HEK293 (cell line): ENCODE results near the gene MAPRE2.

Experiments
- CTCF ChIA-PET: fragments of 350-600 bp; formaldehyde crosslinking; extraction: SDS; loops from one replicate; lab custom pipeline; 2021; ENCODE audit warnings: antibody characterized with exemption; lab: Yijun Ruan, JAX
- POLR2A ChIA-PET: fragments of 300-600 bp; formaldehyde crosslinking; extraction: SDS; loops from one replicate; lab custom pipeline; 2020; ENCODE audit warnings: antibody characterized with exemption, inconsistent platforms; lab: Yijun Ruan, JAX
- H3K27ac ChIP-seq: fragments of 200-500 bp; sonication (Bioruptor generic); 2 replicates; pipeline ENCODE4 v1.5.1; 2014; ENCODE audit warnings: low read depth, low read length, control low read depth, inconsistent platforms; ENCODE audit errors: extremely low read depth
- H3K36me3 ChIP-seq, 2 experiments: fragments of 200-500 bp in 1 of 2; sonication (Bioruptor generic) in 1 of 2; 1 replicate in 1 of 2; 2 replicates in 1 of 2; pipeline ENCODE4 v1.5.1; 2014 to 2017; ENCODE audit warnings: inconsistent platforms in 2 of 2, low read length in 2 of 2; ENCODE audit not compliant: control insufficient read depth in 2 of 2, insufficient read depth in 1 of 2
- H3K4me1 ChIP-seq: fragments of 200-500 bp; sonication (Bioruptor generic); 2 replicates; pipeline ENCODE4 v1.5.1; 2014; ENCODE audit warnings: mild to moderate bottlenecking, low read length, inconsistent platforms; ENCODE audit not compliant: control insufficient read depth, insufficient read depth
- H3K4me3 ChIP-seq: 2 replicates; pipeline ENCODE4 v1.5.1; 2011; ENCODE audit warnings: low read depth, mild to moderate bottlenecking, control low read depth, low read length, moderate library complexity
- H3K9me3 ChIP-seq: fragments of 200-500 bp; sonication (Bioruptor generic); 2 replicates; pipeline ENCODE4 v1.5.1; 2014; ENCODE audit warnings: low read depth, low read length, inconsistent platforms; ENCODE audit not compliant: control insufficient read depth, insufficient read depth
- EGR2 ChIP-seq: fragments of 450-650 bp; formaldehyde crosslinking; IDR thresholded peaks from 2 replicates; pipeline ENCODE4 v1.5.1; 2016; ENCODE audit warnings: low read depth, missing biosample characterization, missing genetic modification characterization
- SCRT1 ChIP-seq: fragments of 450-650 bp; formaldehyde crosslinking; IDR thresholded peaks from 2 replicates; pipeline ENCODE4 v1.5.1; 2016; ENCODE audit warnings: missing biosample characterization, missing genetic modification characterization, borderline replicate concordance
- SCRT2 ChIP-seq: fragments of 450-650 bp; formaldehyde crosslinking; IDR thresholded peaks from 2 replicates; pipeline ENCODE4 v1.5.1; 2016; ENCODE audit warnings: missing biosample characterization, missing genetic modification characterization
- SP2 ChIP-seq: fragments of 450-650 bp; formaldehyde crosslinking; IDR thresholded peaks from 2 replicates; pipeline ENCODE4 v1.5.1; 2016; ENCODE audit warnings: missing biosample characterization, missing genetic modification characterization
- ZBTB8A ChIP-seq: fragments of 450-650 bp; formaldehyde crosslinking; IDR thresholded peaks from 2 replicates; pipeline ENCODE4 v1.5.1; 2016; ENCODE audit warnings: missing biosample characterization, missing genetic modification characterization
- ZFP69B ChIP-seq: fragments of 450-650 bp; formaldehyde crosslinking; IDR thresholded peaks from 2 replicates; pipeline ENCODE4 v1.5.1; 2016; ENCODE audit warnings: missing biosample characterization, missing genetic modification characterization
- ZNF433 ChIP-seq: fragments of 450-650 bp; formaldehyde crosslinking; IDR thresholded peaks from 2 replicates; pipeline ENCODE4 v1.5.1; 2016; ENCODE audit warnings: missing biosample characterization, missing genetic modification characterization, low read depth
- ZNF529 ChIP-seq: fragments of 450-650 bp; formaldehyde crosslinking; IDR thresholded peaks from 2 replicates; pipeline ENCODE4 v1.5.1; 2017; ENCODE audit warnings: missing genetic modification characterization, missing biosample characterization; ENCODE audit not compliant: insufficient replicate concordance
- ZNF677 ChIP-seq: fragments of 450-650 bp; IDR thresholded peaks from 2 replicates; pipeline ENCODE4 v1.5.0; 2018; ENCODE audit warnings: missing biosample characterization, mild to moderate bottlenecking, missing genetic modification characterization, moderate library complexity
- ZSCAN30 ChIP-seq: fragments of 450-650 bp; IDR thresholded peaks from 2 replicates; pipeline ENCODE4 v1.5.1; 2018; ENCODE audit warnings: missing biosample characterization, mild to moderate bottlenecking, missing genetic modification characterization, moderate library complexity
- TF ChIP-seq, protein P1 (sequence below): fragments of 450-650 bp; formaldehyde crosslinking; IDR thresholded peaks from 2 replicates; pipeline ENCODE4 v1.5.1; 2016; ENCODE audit warnings: missing biosample characterization, missing genetic modification characterization
- TF ChIP-seq, protein P2 (sequence below): fragments of 450-650 bp; IDR thresholded peaks from 2 replicates; pipeline ENCODE4 v1.5.1; 2018; ENCODE audit warnings: missing biosample characterization, mild to moderate bottlenecking, missing genetic modification characterization
- TF ChIP-seq, protein P3 (sequence below): fragments of 450-650 bp; formaldehyde crosslinking; IDR thresholded peaks from 2 replicates; pipeline ENCODE4 v1.5.1; 2016; ENCODE audit warnings: missing biosample characterization, missing genetic modification characterization
- TF ChIP-seq, protein P4 (sequence below): fragments of 450-650 bp; formaldehyde crosslinking; IDR thresholded peaks from 2 replicates; pipeline ENCODE4 v1.5.1; 2016; ENCODE audit warnings: missing biosample characterization, missing genetic modification characterization
- TF ChIP-seq, protein P5 (sequence below): fragments of 450-650 bp; formaldehyde crosslinking; IDR thresholded peaks from 2 replicates; pipeline ENCODE4 v1.5.1; 2016; ENCODE audit warnings: missing biosample characterization, missing genetic modification characterization

MAPRE2 gene

DNA sequence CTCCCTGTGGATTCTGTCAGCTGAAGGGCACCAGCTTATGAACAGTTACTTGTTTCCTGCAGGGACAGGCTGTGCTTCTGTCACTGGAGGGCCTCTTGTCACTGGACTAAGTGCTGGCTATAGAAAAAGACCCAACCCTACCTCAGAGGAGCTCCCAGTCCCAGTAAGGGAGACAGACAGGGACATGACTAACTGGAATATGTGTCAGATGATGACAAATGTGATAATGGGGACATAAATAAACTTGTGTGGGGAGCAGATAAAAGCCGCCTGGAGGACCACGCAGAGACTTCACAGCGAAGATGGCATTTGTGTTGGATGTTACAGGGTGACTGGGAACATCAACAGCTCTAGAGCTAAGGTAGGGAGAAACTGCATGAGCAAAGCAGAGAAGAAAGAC lies 95.0 kb downstream of the MAPRE2 start (continued):
- TF ChIP-seq, protein P1, sequence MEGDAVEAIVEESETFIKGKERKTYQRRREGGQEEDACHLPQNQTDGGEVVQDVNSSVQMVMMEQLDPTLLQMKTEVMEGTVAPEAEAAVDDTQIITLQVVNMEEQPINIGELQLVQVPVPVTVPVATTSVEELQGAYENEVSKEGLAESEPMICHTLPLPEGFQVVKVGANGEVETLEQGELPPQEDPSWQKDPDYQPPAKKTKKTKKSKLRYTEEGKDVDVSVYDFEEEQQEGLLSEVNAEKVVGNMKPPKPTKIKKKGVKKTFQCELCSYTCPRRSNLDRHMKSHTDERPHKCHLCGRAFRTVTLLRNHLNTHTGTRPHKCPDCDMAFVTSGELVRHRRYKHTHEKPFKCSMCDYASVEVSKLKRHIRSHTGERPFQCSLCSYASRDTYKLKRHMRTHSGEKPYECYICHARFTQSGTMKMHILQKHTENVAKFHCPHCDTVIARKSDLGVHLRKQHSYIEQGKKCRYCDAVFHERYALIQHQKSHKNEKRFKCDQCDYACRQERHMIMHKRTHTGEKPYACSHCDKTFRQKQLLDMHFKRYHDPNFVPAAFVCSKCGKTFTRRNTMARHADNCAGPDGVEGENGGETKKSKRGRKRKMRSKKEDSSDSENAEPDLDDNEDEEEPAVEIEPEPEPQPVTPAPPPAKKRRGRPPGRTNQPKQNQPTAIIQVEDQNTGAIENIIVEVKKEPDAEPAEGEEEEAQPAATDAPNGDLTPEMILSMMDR (tag by site-specific recombination): no peak
- TF ChIP-seq, protein P2, sequence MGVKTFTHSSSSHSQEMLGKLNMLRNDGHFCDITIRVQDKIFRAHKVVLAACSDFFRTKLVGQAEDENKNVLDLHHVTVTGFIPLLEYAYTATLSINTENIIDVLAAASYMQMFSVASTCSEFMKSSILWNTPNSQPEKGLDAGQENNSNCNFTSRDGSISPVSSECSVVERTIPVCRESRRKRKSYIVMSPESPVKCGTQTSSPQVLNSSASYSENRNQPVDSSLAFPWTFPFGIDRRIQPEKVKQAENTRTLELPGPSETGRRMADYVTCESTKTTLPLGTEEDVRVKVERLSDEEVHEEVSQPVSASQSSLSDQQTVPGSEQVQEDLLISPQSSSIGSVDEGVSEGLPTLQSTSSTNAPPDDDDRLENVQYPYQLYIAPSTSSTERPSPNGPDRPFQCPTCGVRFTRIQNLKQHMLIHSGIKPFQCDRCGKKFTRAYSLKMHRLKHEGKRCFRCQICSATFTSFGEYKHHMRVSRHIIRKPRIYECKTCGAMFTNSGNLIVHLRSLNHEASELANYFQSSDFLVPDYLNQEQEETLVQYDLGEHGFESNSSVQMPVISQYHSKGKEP (tag by site-specific recombination): no peak

DNA sequence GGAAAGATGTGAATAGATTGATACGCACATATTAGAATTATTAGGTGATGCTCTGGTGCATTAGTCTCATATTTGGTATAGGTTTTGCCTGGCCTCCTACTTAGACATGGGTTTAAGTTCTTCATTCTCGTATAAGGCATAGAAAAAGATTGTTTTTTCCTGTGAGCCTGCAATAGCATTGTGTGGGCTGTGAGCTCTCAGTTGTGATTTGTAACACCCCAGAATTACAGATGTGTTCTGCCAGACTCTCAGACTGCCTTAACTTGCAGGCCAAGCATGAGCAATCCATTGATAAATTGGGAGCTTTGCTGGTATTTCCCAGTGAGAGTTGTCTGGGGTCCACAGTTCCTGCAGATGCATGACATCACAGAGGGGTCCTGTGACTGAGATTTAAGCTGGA lies 95.7 kb downstream of the MAPRE2 start:
- TF ChIP-seq ZNF677 (tag by site-specific recombination) (no peak), ZBTB8A (tag by site-specific recombination) (no peak), SCRT1 (no peak), EGR2 (tag by site-specific recombination) (no peak), ZNF529 (tag by site-specific recombination) (no peak), SCRT2 (tag by site-specific recombination) (no peak), ZSCAN30 (no peak), ZFP69B (tag by site-specific recombination) (no peak)
- TF ChIP-seq, protein P3, sequence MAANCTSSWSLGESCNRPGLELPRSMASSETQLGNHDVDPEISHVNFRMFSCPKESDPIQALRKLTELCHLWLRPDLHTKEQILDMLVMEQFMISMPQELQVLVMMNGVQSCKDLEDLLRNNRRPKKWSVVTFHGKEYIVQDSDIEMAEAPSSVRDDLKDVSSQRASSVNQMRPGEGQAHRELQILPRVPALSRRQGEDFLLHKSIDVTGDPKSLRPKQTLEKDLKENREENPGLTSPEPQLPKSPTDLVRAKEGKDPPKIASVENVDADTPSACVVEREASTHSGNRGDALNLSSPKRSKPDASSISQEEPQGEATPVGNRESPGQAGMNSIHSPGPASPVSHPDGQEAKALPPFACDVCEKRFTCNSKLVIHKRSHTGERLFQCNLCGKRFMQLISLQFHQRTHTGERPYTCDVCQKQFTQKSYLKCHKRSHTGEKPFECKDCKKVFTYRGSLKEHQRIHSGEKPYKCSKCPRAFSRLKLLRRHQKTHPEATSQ (tag by site-specific recombination): no peak
- TF ChIP-seq, protein P4, sequence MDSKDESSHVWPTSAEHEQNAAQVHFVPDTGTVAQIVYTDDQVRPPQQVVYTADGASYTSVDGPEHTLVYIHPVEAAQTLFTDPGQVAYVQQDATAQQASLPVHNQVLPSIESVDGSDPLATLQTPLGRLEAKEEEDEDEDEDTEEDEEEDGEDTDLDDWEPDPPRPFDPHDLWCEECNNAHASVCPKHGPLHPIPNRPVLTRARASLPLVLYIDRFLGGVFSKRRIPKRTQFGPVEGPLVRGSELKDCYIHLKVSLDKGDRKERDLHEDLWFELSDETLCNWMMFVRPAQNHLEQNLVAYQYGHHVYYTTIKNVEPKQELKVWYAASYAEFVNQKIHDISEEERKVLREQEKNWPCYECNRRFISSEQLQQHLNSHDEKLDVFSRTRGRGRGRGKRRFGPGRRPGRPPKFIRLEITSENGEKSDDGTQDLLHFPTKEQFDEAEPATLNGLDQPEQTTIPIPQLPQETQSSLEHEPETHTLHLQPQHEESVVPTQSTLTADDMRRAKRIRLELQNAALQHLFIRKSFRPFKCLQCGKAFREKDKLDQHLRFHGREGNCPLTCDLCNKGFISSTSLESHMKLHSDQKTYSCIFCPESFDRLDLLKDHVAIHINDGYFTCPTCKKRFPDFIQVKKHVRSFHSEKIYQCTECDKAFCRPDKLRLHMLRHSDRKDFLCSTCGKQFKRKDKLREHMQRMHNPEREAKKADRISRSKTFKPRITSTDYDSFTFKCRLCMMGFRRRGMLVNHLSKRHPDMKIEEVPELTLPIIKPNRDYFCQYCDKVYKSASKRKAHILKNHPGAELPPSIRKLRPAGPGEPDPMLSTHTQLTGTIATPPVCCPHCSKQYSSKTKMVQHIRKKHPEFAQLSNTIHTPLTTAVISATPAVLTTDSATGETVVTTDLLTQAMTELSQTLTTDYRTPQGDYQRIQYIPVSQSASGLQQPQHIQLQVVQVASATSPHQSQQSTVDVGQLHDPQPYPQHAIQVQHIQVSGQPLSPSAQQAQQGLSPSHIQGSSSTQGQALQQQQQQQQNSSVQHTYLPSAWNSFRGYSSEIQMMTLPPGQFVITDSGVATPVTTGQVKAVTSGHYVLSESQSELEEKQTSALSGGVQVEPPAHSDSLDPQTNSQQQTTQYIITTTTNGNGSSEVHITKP (tag by site-specific recombination): no peak
- TF ChIP-seq, protein P5, sequence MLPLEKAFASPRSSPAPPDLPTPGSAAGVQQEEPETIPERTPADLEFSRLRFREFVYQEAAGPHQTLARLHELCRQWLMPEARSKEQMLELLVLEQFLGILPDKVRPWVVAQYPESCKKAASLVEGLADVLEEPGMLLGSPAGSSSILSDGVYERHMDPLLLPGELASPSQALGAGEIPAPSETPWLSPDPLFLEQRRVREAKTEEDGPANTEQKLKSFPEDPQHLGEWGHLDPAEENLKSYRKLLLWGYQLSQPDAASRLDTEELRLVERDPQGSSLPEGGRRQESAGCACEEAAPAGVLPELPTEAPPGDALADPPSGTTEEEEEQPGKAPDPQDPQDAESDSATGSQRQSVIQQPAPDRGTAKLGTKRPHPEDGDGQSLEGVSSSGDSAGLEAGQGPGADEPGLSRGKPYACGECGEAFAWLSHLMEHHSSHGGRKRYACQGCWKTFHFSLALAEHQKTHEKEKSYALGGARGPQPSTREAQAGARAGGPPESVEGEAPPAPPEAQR: no peak
- Histone ChIP-seq H3K36me3 (peaks cover 0 to 83% of the 10 kb centered on the region in 2 experiments; a peak in 1 of 3 replicates), H3K9me3 (no peaks in the 10 kb centered on the region), H3K4me3 (no peak overlapping the region), H3K4me1 (no peaks in the 10 kb centered on the region), H3K27ac (no peak overlapping the region)
- POLR2A ChIA-PET: no interaction called here
- CTCF ChIA-PET: interaction anchor here (0.9 to 1.1 kb wide), 4 partner anchors 8 to 327 kb away, joined by 3 to 4 read pairs (median 4); no protein-coding TSS in a partner anchor

DNA sequence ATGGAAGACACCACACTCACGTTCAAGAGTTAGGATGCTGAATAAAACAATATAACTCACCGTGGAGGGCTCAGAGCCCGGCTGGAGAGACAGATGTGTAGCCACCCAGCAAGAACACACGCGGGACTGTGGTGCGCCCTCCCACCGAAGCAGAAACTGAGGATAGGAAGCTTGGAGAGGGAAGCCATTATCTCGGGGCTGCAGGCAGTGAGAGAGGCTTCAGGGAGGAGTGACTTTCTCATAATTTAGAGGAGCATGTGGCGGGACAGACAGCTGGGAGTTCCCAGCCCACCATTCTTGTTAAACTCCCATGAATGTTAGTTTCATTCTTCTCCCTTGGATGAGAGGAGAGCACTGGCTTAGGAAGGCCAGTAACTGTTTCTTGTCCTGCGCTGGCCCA lies 96.4 kb downstream of the MAPRE2 start:
- no peak for TF ChIP-seq SP2 (tag by site-specific recombination)
- TF ChIP-seq ZNF433 (tag by site-specific recombination): no peak
- Histone ChIP-seq H3K36me3 (peaks cover 0 to 82% of the 10 kb centered on the region in 2 experiments; a peak in 1 of 3 replicates), H3K27ac (no peak overlapping the region), H3K4me3 (no peak overlapping the region), H3K9me3 (no peaks in the 10 kb centered on the region), H3K4me1 (no peaks in the 10 kb centered on the region)
- ChIA-PET POLR2A (no interaction called here), CTCF (interaction anchor here (0.5 to 1.1 kb wide), 4 partner anchors 10 to 328 kb away, joined by 3 to 4 read pairs (median 4); no protein-coding TSS in a partner anchor)
